ENCODE data around the gene NRCAM. TPM values are rescaled to one million over a fixed set of nuclear protein-coding genes. Genes with fewer than 3 reads are reported as not detected.

Gene NRCAM
- total RNA-seq, 1 donor from 2014 or later: 39.0 TPM

GRCh38 chr7:108170251-108170650, 286.0 kb downstream of the NRCAM start:
- no peak for TF ChIP-seq CTCF (IDR thresholded peaks at IDR 0.05; ENCODE audit: insufficient read depth, low read length, poor library complexity, severe bottlenecking)
- no peak for DNase-seq (ENCODE audit: low read depth)
- Histone ChIP-seq H3K36me3 (ENCODE audit: control insufficient read depth, insufficient read depth, low read length) (no peaks in the 10 kb centered on the region), H3K27me3 (ENCODE audit: control insufficient read depth, insufficient read depth, low read length) (no peaks in the 10 kb centered on the region), H3K4me3 (ENCODE audit: low read depth, low read length) (no peak overlapping the region)

- no peak for TF ChIP-seq CTCF (IDR thresholded peaks at IDR 0.05; ENCODE audit: insufficient read depth, low read length, poor library complexity, severe bottlenecking)
- H3K4me3 ChIP-seq (ENCODE audit: low read depth, low read length): no peak overlapping the region
- DNase-seq (ENCODE audit: low read depth): no peak
- H3K36me3 ChIP-seq (ENCODE audit: control insufficient read depth, insufficient read depth, low read length): no peaks in the 10 kb centered on the region
- no peaks in the 10 kb centered on the region for H3K27me3 ChIP-seq (ENCODE audit: control insufficient read depth, insufficient read depth, low read length)
Measured at GRCh38 chr7:108167460-108167859, 288.8 kb downstream of the NRCAM start.

GRCh38 chr7:108166687-108167086, 289.5 kb downstream of the NRCAM start:
- DNase-seq (ENCODE audit: low read depth): no peak
- no peaks in the 10 kb centered on the region for H3K36me3 ChIP-seq (ENCODE audit: control insufficient read depth, insufficient read depth, low read length)
- H3K4me3 ChIP-seq (ENCODE audit: low read depth, low read length): no peak overlapping the region
- TF ChIP-seq CTCF (IDR thresholded peaks at IDR 0.05; ENCODE audit: insufficient read depth, low read length, poor library complexity, severe bottlenecking): no peak
- no peaks in the 10 kb centered on the region for H3K27me3 ChIP-seq (ENCODE audit: control insufficient read depth, insufficient read depth, low read length)

GRCh38 chr7:108165723-108166122, 290.5 kb downstream of the NRCAM start:
- Histone ChIP-seq H3K27me3 (ENCODE audit: control insufficient read depth, insufficient read depth, low read length) (no peaks in the 10 kb centered on the region), H3K36me3 (ENCODE audit: control insufficient read depth, insufficient read depth, low read length) (no peaks in the 10 kb centered on the region), H3K4me3 (ENCODE audit: low read depth, low read length) (no peak overlapping the region)
- no peak for TF ChIP-seq CTCF (IDR thresholded peaks at IDR 0.05; ENCODE audit: insufficient read depth, low read length, poor library complexity, severe bottlenecking)
- DNase-seq (ENCODE audit: low read depth): no peak

- Histone ChIP-seq H3K36me3 (ENCODE audit: control insufficient read depth, insufficient read depth, low read length) (no peaks in the 10 kb centered on the region), H3K27me3 (ENCODE audit: control insufficient read depth, insufficient read depth, low read length) (no peaks in the 10 kb centered on the region), H3K4me3 (ENCODE audit: low read depth, low read length) (no peak overlapping the region)
- DNase-seq (ENCODE audit: low read depth): no peak
- TF ChIP-seq CTCF (IDR thresholded peaks at IDR 0.05; ENCODE audit: insufficient read depth, low read length, poor library complexity, severe bottlenecking): no peak
Measured at GRCh38 chr7:108164946-108165345, 291.3 kb downstream of the NRCAM start.

- no peak overlapping the region for H3K4me3 ChIP-seq (ENCODE audit: low read depth, low read length)
- H3K27me3 ChIP-seq (ENCODE audit: control insufficient read depth, insufficient read depth, low read length): no peaks in the 10 kb centered on the region
- no peak for TF ChIP-seq CTCF (IDR thresholded peaks at IDR 0.05; ENCODE audit: insufficient read depth, low read length, poor library complexity, severe bottlenecking)
- no peak for DNase-seq (ENCODE audit: low read depth)
- no peaks in the 10 kb centered on the region for H3K36me3 ChIP-seq (ENCODE audit: control insufficient read depth, insufficient read depth, low read length)
Measured at GRCh38 chr7:108164342-108164741, 291.9 kb downstream of the NRCAM start.

Measured in kidney epithelial cell (primary cell).